GM23338 (cell line): ENCODE data around the gene LENEP.

Experiments
- CTCF ChIP-seq, 2 experiments: fragments of 200-600 bp in 1 of 2; sonication (generic) in 1 of 2; conservative IDR thresholded peaks; 2 replicates each; pipeline versions ENCODE4 v1.5.1 to v1.6.1; 2016 to 2017; ENCODE audit warnings: antibody characterized with exemption in 2 of 2, low read depth in 2 of 2, mild to moderate bottlenecking in 2 of 2, moderate library complexity in 1 of 2
- EZH2phosphoT487 ChIP-seq: fragments of 200-600 bp; sonication (generic); IDR thresholded peaks from one replicate; pipeline ENCODE4 v1.8.1; 2018; ENCODE audit warnings: antibody characterized with exemption; ENCODE audit not compliant: unreplicated experiment

- no peak for TF ChIP-seq EZH2phosphoT487
- no peak for TF ChIP-seq CTCF (conservative IDR thresholded peaks at IDR 0.05; ENCODE audit: low read depth in 2 of 2)
Measured at GRCh38 chr1:155015527-155016230, 22.3 kb downstream of the LENEP start.
